H4 (cell line): ENCODE results near the gene C9orf72. TPM values are rescaled to one million over a fixed set of nuclear protein-coding genes. Genes with fewer than 3 reads are reported as not detected.

ENCODE experiments used
- DNase-seq: peaks from one replicate; pipeline ENCODE4 v3.0.0-alpha.2; 2015; ENCODE audit warnings: low spot score
- total RNA-seq: library from RNA; depleted of rRNA; stranded (reverse); fragments of >200 nt; shearing (Covaris generic); gene quantifications from 2 replicates; pipeline ENCODE4 v1.2.3, GENCODE V29; 2014

Gene C9orf72
- total RNA-seq, 1 experiment from 2014 or later = 6.4 TPM

GRCh38 chr9:27573634-27574590, 631 bp upstream of the C9orf72 start:
- peak; percentile 98 for DNase-seq

DNA sequence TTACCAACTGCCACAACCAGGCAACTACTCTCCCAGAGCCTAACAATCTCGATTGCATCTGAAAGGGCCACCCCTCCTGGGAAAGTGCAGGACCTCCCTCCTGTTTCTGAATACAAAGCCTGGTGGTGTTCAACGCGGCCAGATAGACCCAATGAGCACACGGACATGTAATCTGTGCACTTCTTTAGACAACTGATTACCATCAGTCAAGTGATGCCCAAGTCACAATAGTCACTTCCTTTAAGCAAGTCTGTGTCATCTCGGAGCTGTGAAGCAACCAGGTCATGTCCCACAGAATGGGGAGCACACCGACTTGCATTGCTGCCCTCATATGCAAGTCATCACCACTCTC, 739 bp downstream of the C9orf72 start:
- DNase-seq = peak; percentile 14

- no peak for DNase-seq
Observed at GRCh38 chr9:27572061-27572460, 1.2 kb downstream of the C9orf72 start.

GRCh38 chr9:27571011-27571410, 2.3 kb downstream of the C9orf72 start:
- no peak for DNase-seq

DNA sequence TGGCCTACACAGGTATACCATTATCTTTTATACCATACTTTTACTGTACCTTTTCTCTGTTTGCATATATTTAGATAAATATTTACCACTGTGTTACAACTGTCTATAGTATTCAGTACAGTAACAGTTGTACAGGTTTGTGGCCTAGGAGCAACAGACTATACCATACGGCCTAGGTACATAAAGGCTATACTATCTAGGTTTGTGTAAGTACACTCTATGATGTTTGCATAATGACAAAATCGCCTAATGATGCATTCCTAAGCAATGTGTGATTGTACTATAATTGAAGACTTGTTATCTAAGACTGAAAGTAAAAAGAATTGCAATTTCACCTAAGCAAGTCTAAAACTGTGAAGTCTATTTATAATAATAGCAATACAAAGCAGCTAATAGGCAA, 3.9 kb downstream of the C9orf72 start:
- DNase-seq = no peak

GRCh38 chr9:27566118-27566517, 7.2 kb downstream of the C9orf72 start:
- no peak for DNase-seq

DNA sequence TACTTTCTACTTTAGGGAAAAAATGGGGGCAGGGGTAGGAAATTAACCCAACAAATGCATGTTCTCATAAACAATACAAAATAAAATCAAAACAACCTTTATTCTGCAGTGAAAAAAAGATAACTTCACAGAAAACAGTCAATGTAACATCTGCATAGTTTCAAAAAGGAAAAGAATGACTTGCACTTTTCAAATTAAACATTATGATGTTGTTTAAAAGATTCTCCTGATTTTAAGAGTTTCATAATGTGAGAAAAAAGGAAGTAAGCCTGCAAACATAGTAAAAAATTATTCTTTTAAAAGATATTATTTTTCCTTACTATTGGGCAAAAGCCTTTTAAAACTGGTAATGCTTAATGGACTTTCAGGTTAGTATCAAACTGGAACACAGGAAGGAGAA, 7.6 kb downstream of the C9orf72 start:
- no peak for DNase-seq

DNA sequence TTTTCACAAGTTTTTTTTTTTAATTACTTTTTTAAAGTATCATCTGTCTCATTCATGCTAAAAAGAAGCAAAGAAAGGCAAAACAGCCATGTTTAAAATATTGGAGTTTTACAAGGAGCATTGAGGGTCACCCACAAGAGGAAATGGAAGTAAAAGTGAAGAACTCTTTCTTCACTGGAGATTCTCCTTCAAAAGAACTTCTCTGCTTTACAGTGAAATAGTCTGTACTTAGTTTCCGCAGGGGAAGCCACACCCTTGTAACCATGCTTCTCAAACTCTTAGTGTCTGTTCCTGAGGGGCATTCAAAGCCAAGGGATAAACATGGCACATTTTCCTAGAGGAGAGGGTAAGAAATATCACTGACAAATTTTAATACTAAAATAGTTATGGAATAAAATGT, 8.6 kb downstream of the C9orf72 start:
- no peak for DNase-seq

DNA sequence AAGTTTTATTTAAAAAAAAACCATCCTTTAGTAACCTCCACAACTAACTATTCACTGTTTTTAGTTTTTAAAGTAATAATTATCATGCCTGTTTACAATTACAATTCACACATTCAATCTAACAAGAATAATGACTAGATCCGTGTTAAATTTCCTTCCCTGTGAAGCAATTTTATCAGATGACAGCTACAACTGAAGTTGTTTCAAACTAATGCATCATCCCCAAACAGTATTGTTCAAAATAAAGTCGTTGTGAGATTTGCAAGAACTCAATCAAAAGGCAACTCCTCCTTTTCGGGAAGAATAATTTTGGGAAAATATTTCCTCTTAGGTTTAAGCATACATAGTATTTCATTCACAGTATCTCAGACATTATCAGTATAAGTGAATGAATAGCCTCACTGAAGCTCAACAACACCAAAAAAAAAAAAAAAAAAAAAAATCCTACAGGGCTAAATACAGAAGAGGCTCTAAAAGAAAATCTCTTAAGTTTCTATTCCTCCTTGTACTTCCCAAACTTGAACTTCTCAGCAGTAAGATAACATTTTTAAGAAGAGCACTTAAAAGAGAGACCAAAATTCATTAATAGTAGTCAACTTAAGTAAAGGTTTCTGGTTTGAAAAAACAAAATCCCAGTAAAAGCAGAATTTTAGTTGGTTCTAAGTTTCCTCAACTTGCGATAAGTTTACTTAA, 9.4 kb downstream of the C9orf72 start:
- DNase-seq = no peak

GRCh38 chr9:27561685-27562084, 11.6 kb downstream of the C9orf72 start:
- no peak for DNase-seq

GRCh38 chr9:27560457-27560856, 12.8 kb downstream of the C9orf72 start:
- DNase-seq = no peak

DNA sequence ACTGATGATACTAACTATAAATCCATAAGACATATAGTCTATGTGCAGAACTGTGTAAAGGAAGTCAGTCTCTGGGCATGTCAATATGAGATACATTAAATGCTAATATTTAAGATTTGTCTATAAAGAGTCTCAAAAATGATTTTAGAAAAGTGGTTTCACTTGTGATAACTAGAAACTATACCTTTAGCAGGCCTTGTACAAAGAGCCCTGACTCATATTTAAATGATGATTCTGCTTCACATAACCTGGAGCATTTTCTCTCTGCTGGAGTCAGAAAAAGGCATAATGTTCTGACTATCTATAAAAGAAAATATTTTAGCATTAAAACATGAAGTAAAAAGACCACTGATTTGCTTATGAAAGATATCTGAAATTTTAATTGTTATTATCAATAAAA, 15.0 kb downstream of the C9orf72 start:
- no peak for DNase-seq

DNA sequence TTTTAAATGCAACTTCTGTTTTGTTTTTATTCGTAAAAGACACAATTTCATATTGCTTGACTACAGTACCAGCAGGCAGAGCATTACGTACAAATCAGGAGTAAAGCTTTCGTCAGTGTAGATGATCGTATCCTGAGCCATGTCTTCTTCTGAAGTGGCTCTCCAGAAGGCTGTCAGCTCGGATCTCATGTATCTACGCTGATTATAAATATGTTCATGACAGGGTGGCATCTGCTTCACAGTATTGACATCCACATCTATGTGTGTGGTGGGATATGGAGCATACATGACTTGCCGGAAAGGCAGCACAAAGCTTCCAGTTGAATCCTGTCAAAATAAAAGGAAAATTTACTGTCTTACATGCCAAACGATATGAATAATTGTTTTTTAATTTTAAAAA, 16.8 kb downstream of the C9orf72 start:
- DNase-seq = no peak

DNA sequence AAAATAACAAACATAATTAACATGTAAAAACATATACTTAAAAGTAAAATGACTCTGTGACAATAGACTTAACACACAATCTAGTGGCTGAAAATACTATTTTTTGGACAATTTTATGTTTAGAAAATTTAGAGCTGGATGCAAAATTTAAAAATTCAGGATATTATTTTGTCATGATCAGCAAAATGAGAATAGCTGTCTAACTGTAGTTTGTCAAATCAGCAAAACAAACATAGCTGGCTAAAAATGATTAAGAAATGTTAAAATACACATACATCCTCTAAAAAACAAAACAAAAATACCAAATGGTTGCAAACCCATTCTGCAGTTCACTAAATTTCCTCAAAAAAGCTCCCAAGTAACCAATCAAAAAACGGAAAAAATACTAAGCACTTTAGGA, 18.6 kb downstream of the C9orf72 start:
- DNase-seq = no peak

DNA sequence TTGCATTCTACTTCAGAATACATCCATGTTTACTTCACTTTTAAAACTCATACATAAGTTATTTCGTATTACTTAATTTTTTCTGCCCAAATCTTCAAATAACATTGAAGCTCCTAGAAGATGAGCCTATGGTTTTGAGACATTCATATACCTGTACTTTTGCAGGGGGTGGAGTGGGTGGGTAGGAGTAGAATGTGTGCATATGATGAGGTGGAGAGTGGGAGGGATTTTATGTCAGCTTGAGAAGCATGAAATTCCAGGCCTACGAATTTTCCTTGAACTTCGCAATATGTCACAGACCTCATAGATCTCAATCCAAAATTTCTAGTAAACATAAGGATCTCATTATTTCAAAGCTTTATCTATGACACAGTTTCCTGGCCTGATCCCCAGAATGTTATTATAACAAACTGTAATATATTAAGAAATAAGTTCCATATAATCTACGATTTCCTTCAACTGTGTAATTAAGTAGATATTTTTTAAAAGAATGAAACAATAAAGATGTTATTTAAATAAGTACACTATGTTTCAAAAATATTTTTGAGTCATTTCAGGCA, 24.0 kb downstream of the C9orf72 start:
- DNase-seq = no peak

GRCh38 chr9:27548055-27548741, 25.1 kb downstream of the C9orf72 start:
- DNase-seq = peak; percentile 11

- DNase-seq = no peak
Observed at GRCh38 chr9:27545471-27545870, 27.8 kb downstream of the C9orf72 start.

DNA sequence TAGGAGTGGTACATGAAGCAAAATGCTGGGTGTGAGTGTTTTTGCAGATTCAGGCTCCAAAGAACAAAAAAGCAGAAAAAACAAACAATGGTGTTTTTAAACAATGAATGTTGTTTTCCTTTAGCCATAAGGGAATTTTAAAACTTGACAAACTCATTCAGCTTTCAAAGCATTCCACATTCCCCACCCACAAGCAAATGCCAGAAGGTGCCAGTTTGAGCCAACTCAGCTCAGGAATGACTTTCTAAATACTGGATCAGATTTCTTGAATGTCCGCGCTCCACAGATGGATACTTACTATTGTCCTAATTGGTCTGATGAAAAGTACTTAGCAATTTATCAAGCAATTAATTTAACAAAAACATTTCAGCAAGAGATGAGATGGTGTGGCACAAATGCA, 30.8 kb downstream of the C9orf72 start:
- no peak for DNase-seq

DNA sequence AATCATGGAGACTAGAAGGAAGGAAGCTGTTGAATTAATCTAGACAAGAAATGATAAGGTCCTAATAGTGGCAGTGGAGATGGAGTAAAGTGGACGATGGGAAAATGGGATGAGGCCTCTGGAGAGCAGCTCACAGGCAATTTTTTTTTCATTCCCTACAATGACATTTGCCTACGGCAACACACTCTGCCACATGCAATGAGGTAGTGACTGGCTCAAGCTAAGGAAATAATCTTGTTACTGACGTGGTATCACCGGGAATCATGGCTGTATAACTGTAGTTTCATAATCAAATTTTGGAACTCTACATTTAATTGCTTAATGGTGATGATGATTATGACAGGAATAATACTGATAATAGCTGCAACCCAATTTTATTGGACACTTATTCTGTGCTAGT, 31.5 kb downstream of the C9orf72 start:
- DNase-seq = no peak

- no peak for DNase-seq
Observed at GRCh38 chr9:27540502-27540901, 32.8 kb downstream of the C9orf72 start.

- peak; percentile 48 for DNase-seq
Observed at GRCh38 chr9:27539479-27540441, 33.5 kb downstream of the C9orf72 start.
